Measurements from ENCODE around the gene RABAC1.

The RABAC1 gene

DNA sequence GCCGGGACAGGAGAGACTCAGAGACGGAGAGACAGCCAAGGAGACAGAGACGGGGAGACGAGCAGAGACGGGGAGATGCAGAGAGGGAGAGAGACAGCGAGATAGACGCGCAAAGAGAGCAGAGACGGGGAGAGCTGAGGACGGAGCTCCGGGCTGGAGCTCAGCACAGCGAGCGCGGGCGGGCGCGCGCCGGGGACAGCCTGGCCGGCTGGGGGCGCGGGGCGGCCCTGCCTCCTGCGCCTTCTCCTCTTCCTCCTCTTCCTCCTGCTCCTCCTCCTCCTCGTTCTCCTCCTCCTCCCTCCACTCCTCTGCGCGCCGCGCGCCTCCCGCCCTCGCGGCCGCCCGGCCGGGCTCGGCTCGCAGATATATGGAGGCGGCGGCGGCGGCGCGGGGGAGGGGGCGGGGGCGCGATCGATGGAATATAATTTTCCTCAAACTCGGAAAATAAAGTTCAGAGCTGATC lies 30.9 kb downstream of the RABAC1 start, which contains the start of gene ERFL:
TSS of gene ERFL (minus strand) at position 229 of the 463 bp plus-strand sequence. CDS start 15,530 bp downstream, outside the sequence.
- no peak within 1 kb of the TSS for H3K27ac ChIP-seq (ENCODE audit: low read length)
- no peaks in the 10 kb centered on the region for H3K36me3 ChIP-seq (replicated peaks; ENCODE audit: insufficient read depth, low read length)
- peak within 1 kb of the TSS; percentile 74 for H2AFZ ChIP-seq (ENCODE audit: low read length)
- peaks cover 94% of the 10 kb centered on the region for H3K27me3 ChIP-seq (replicated peaks; ENCODE audit: insufficient read depth, low read length)
- no peaks in the 10 kb centered on the region for H4K20me1 ChIP-seq (ENCODE audit: insufficient read depth, low read length)
- DNase-seq = peak; percentile 13
- no peaks in the 10 kb centered on the region for H3K9me2 ChIP-seq (replicated peaks; ENCODE audit: insufficient read depth, low read length)
- TF ChIP-seq EZH2 (optimal IDR thresholded peaks at IDR 0.05; ENCODE audit: low read depth, low read length) = no peak
- no peak for TF ChIP-seq CTCF (IDR thresholded peaks at IDR 0.05; ENCODE audit: low read length)
- TF ChIP-seq EZH2phosphoT487 (IDR thresholded peaks at IDR 0.05; ENCODE audit: low read length) = no peak
- peak within 1 kb of the TSS; percentile 96 for H3K4me2 ChIP-seq (ENCODE audit: low read depth, low read length)
- H3K4me3 ChIP-seq (ENCODE audit: low read length) = peak within 1 kb of the TSS; percentile 61
- H3F3A ChIP-seq (ENCODE audit: insufficient read depth, low read length) = no peaks in the 10 kb centered on the region
- peaks cover 7% of the 10 kb centered on the region; the same call in 1 of the 2 replicates for H3K4me1 ChIP-seq (ENCODE audit: low read length)
- H3K9ac ChIP-seq (ENCODE audit: low read length) = no peak within 1 kb of the TSS
- no peaks in the 10 kb centered on the region for H3K9me3 ChIP-seq (replicated peaks; ENCODE audit: insufficient read depth, low read length)
- no peaks in the 10 kb centered on the region for H3K79me2 ChIP-seq (ENCODE audit: low read length)

GRCh38 chr19:41927497-41928192 lies 31.5 kb downstream of the RABAC1 start:
- DNase-seq = no peak
- no peaks in the 10 kb centered on the region for H4K20me1 ChIP-seq (ENCODE audit: insufficient read depth, low read length)
- H3K9me3 ChIP-seq (replicated peaks; ENCODE audit: insufficient read depth, low read length) = no peaks in the 10 kb centered on the region
- H3K4me2 ChIP-seq (ENCODE audit: low read depth, low read length) = peak overlapping the region; percentile 96
- peaks cover 95% of the 10 kb centered on the region for H3K27me3 ChIP-seq (replicated peaks; ENCODE audit: insufficient read depth, low read length)
- H3K4me1 ChIP-seq (ENCODE audit: low read length) = peaks cover 12% of the 10 kb centered on the region; the same call in 1 of the 2 replicates
- H3K36me3 ChIP-seq (replicated peaks; ENCODE audit: insufficient read depth, low read length) = no peaks in the 10 kb centered on the region
- H3K4me3 ChIP-seq (ENCODE audit: low read length) = peak overlapping the region; percentile 61
- no peak for TF ChIP-seq EZH2 (optimal IDR thresholded peaks at IDR 0.05; ENCODE audit: low read depth, low read length)
- no peak for TF ChIP-seq CTCF (IDR thresholded peaks at IDR 0.05; ENCODE audit: low read length)
- TF ChIP-seq EZH2phosphoT487 (IDR thresholded peaks at IDR 0.05; ENCODE audit: low read length) = no peak
- no peak overlapping the region for H3K9ac ChIP-seq (ENCODE audit: low read length)
- H3K79me2 ChIP-seq (ENCODE audit: low read length) = no peaks in the 10 kb centered on the region
- H3K27ac ChIP-seq (ENCODE audit: low read length) = no peak overlapping the region
- no peaks in the 10 kb centered on the region for H3K9me2 ChIP-seq (replicated peaks; ENCODE audit: insufficient read depth, low read length)
- no peaks in the 10 kb centered on the region for H3F3A ChIP-seq (ENCODE audit: insufficient read depth, low read length)
- no peak overlapping the region for H2AFZ ChIP-seq (ENCODE audit: low read length)

DNA sequence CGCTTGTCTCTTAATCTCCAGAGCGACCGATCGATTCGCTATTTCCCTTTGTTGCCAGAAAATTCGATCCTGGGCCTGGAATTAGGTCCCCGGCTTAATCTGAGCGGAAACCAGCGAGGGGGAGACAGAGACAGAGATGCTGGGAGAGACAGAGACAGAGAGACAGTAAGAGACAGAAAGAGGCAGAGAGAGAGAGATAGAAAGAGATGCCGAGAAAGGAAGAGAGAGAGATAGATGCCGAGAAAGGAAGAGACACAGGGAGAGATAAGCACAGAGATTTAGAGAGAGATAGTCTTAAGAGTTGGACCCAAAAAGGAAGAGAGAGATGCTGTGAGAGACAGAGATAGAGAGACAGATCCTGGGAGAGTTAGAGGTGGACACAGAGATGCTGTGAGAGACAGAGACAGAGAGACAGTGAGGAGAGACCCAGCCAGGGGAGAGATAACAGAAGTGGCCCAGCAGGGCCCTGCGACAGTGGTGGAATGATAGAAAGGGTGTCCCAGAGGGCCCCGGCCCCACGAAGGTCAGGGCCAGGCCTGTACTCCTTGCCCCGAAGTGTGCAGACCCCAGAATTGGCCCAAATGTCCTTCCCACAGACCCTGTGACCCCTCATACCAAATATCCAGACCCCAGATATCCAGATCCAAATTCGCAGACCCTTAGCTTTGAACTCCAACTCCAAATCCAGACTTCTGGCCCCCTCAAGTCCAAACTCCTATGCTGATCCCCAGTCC lies 32.2 kb downstream of the RABAC1 start:
- Histone ChIP-seq H3K36me3 (replicated peaks; ENCODE audit: insufficient read depth, low read length) (no peaks in the 10 kb centered on the region), H3K4me2 (ENCODE audit: low read depth, low read length) (no peak overlapping the region), H3K27me3 (replicated peaks; ENCODE audit: insufficient read depth, low read length) (peaks cover 95% of the 10 kb centered on the region), H3K9me3 (replicated peaks; ENCODE audit: insufficient read depth, low read length) (no peaks in the 10 kb centered on the region), H3K27ac (ENCODE audit: low read length) (no peak overlapping the region), H3K4me3 (ENCODE audit: low read length) (no peak overlapping the region), H3K9me2 (replicated peaks; ENCODE audit: insufficient read depth, low read length) (no peaks in the 10 kb centered on the region), H3K79me2 (ENCODE audit: low read length) (no peaks in the 10 kb centered on the region), H3F3A (ENCODE audit: insufficient read depth, low read length) (no peaks in the 10 kb centered on the region), H2AFZ (ENCODE audit: low read length) (no peak overlapping the region), H3K9ac (ENCODE audit: low read length) (no peak overlapping the region), H4K20me1 (ENCODE audit: insufficient read depth, low read length) (no peaks in the 10 kb centered on the region), H3K4me1 (ENCODE audit: low read length) (peaks cover 12% of the 10 kb centered on the region; the same call in 1 of the 2 replicates)
- TF ChIP-seq CTCF (IDR thresholded peaks at IDR 0.05; ENCODE audit: low read length) = no peak
- no peak for TF ChIP-seq EZH2 (optimal IDR thresholded peaks at IDR 0.05; ENCODE audit: low read depth, low read length)
- no peak for TF ChIP-seq EZH2phosphoT487 (IDR thresholded peaks at IDR 0.05; ENCODE audit: low read length)
- no peak for DNase-seq

Measured in MM.1S (cell line).